Endothelial cell of umbilical vein (primary cell): ENCODE measurements around the gene LOXHD1. TPM values are rescaled to one million over a fixed set of nuclear protein-coding genes. Genes with fewer than 3 reads are reported as not detected.

Experiments
- BruUV-seq: library from RNA; stranded (reverse); fragments of 400-500 nt; replicated peaks from 2 replicates; lab custom pipeline; 2021; lab: Mats Ljungman, UMichigan
- CTCF ChIA-PET: fragments of 300-600, 350-600 bp; sonication (Branson Sonifier 250); formaldehyde crosslinking; loops from one replicate; lab custom pipeline; 2021; ENCODE audit warnings: antibody characterized with exemption, inconsistent platforms; lab: Charles Lee
- POLR2A ChIA-PET: fragments of 300-600, 350-600 bp; sonication (Branson Sonifier 250); formaldehyde crosslinking; loops from one replicate; lab custom pipeline; 2021; ENCODE audit warnings: antibody characterized with exemption, inconsistent platforms; lab: Charles Lee
- DNase-seq: peaks from one replicate; pipeline ENCODE4 v3.0.0-alpha.2; 2011; ENCODE audit warnings: low read depth, low spot score
- FAIRE-seq: peaks from 2 replicates; lab custom pipeline; 2011; peaks lifted over from hg19 to GRCh38; lab: Jason Lieb, UNC
- H2AFZ ChIP-seq: 2 replicates; pipeline ENCODE4 v1.6.0; 2012; ENCODE audit warnings: low read depth, low read length, control low read depth, inconsistent platforms
- H3K27ac ChIP-seq: 2 replicates; pipeline ENCODE4 v1.5.1; 2011; ENCODE audit warnings: low read depth, mild to moderate bottlenecking, control low read depth, low read length, moderate library complexity; ENCODE audit not compliant: insufficient read depth
- H3K27me3 ChIP-seq, 2 experiments: 2 replicates each; pipeline versions ENCODE4 v1.6.0 to v1.6.1; 2011; ENCODE audit warnings: low read length in 2 of 2, mixed read lengths in 1 of 2; ENCODE audit not compliant: control insufficient read depth in 2 of 2, insufficient read depth in 2 of 2
- H3K36me3 ChIP-seq, 2 experiments: 2 replicates in 1 of 2; 3 replicates in 1 of 2; pipeline ENCODE4 v1.5.1; 2011; ENCODE audit warnings: low read length in 2 of 2, mild to moderate bottlenecking in 1 of 2, moderate library complexity in 1 of 2; ENCODE audit not compliant: control insufficient read depth in 2 of 2, insufficient read depth in 2 of 2; ENCODE audit errors: extremely low read depth in 1 of 2
- H3K4me1 ChIP-seq: 3 replicates; pipeline ENCODE4 v1.5.1; 2011; ENCODE audit warnings: mild to moderate bottlenecking, low read length; ENCODE audit not compliant: control insufficient read depth, insufficient read depth; ENCODE audit errors: extremely low read depth
- H3K4me2 ChIP-seq: 2 replicates; pipeline ENCODE4 v1.6.1; 2011; ENCODE audit warnings: low read length, control low read depth, mixed read lengths; ENCODE audit not compliant: insufficient read depth
- H3K4me3 ChIP-seq, 3 experiments: fragments of 200-600 bp in 1 of 3; sonication (generic), shearing (Covaris generic) in 1 of 3; replicated peaks in 1 of 3; 2 replicates each; pipeline ENCODE4 v1.5.1; 2011 to 2016; ENCODE audit warnings: control low read depth in 3 of 3, low read length in 3 of 3, mild to moderate bottlenecking in 2 of 3, inconsistent platforms in 1 of 3, low read depth in 1 of 3, moderate library complexity in 1 of 3; ENCODE audit not compliant: insufficient read depth in 1 of 3
- H3K79me2 ChIP-seq: 2 replicates; pipeline ENCODE4 v1.6.0; 2012; ENCODE audit warnings: low read length, inconsistent platforms; ENCODE audit not compliant: control insufficient read depth, insufficient read depth
- H3K9ac ChIP-seq: replicated peaks from 2 replicates; pipeline ENCODE3; 2011; ENCODE audit warnings: low read length, control low read depth; ENCODE audit not compliant: insufficient read depth; ENCODE audit errors: extremely low read depth
- H3K9me1 ChIP-seq: replicated peaks from 3 replicates; pipeline ENCODE4 v1.6.0; 2011; ENCODE audit warnings: mild to moderate bottlenecking, low read length; ENCODE audit not compliant: control insufficient read depth, insufficient read depth; ENCODE audit errors: extremely low read depth
- H3K9me3 ChIP-seq: replicated peaks from 2 replicates; pipeline ENCODE4 v1.5.1; 2012; ENCODE audit warnings: low read length, inconsistent platforms; ENCODE audit not compliant: control insufficient read depth, insufficient read depth
- H4K20me1 ChIP-seq: replicated peaks from 2 replicates; pipeline ENCODE3; 2011; ENCODE audit warnings: mild to moderate bottlenecking, low read length; ENCODE audit not compliant: control insufficient read depth, insufficient read depth; ENCODE audit errors: extremely low read depth
- EZH2 ChIP-seq: IDR thresholded peaks from 2 replicates; pipeline ENCODE4 v1.6.1; 2012; ENCODE audit warnings: borderline replicate concordance, low read depth, mild to moderate bottlenecking, moderate library complexity, low read length, inconsistent platforms; ENCODE audit not compliant: severe bottlenecking
- FOS ChIP-seq: IDR thresholded peaks from 2 replicates; pipeline ENCODE4 v1.6.1; 2011; ENCODE audit warnings: mild to moderate bottlenecking, low read length, moderate library complexity, borderline replicate concordance; ENCODE audit not compliant: insufficient read depth
- GATA2 ChIP-seq: IDR thresholded peaks from 2 replicates; pipeline ENCODE4 v1.7.0; 2011; ENCODE audit warnings: low read depth, mild to moderate bottlenecking, moderate library complexity, mixed read lengths, low read length; ENCODE audit not compliant: insufficient read length, insufficient read depth
- JUN ChIP-seq: IDR thresholded peaks from 2 replicates; pipeline ENCODE4 v1.6.1; 2011; ENCODE audit warnings: borderline replicate concordance, low read depth; ENCODE audit not compliant: insufficient read length, insufficient read depth
- MAX ChIP-seq: IDR thresholded peaks from 2 replicates; pipeline ENCODE4 v1.6.1; 2011; ENCODE audit not compliant: insufficient read depth, insufficient read length
- MYC ChIP-seq: IDR thresholded peaks from one replicate; pipeline ENCODE4 v1.6.1; 2011; ENCODE audit warnings: mild to moderate bottlenecking, low read depth, low read length
- POLR2A ChIP-seq: IDR thresholded peaks from 2 replicates; pipeline ENCODE4 v1.6.1; 2012; ENCODE audit warnings: low read depth, mild to moderate bottlenecking, control low read depth, low read length
- POLR2AphosphoS5 ChIP-seq: IDR thresholded peaks from 2 replicates; pipeline ENCODE4 v1.6.1; 2012; ENCODE audit warnings: low read depth, mild to moderate bottlenecking, control low read depth, low read length, moderate library complexity; ENCODE audit not compliant: insufficient read depth
- dilution Hi-C: fragments of 300-500 bp; cut with MboI; formaldehyde crosslinking; loops from one replicate; pipeline ENCODE4 v1.15.0; 2019; ENCODE audit warnings: low sequenced_read_pairs; ENCODE audit not compliant: extremely low pct_ligation_motif_present
- intact Hi-C: fragments of 100-400 bp; cut with micrococcal nuclease; formaldehyde crosslinking; loops from one replicate; pipeline ENCODE4 v1.10.0; 2022
- polyA plus RNA-seq, 4 experiments: library from polyadenylated mRNA; depleted of rRNA in 3 of 4; stranded (reverse) in 3 of 4; unstranded in 1 of 4; fragments of >200 nt; gene quantifications; 2 replicates each; pipeline versions ENCODE4 v1.2.1 to v1.2.3, GENCODE V29; 2011 to 2012; ENCODE audit warnings: missing spikeins in 1 of 4
- total RNA-seq: library from RNA; stranded (reverse); gene quantifications from 2 replicates; pipeline ENCODE4 v1.2.3, GENCODE V29; 2021
- TF ChIP-seq, protein P1 (sequence below), 2 donors: IDR thresholded peaks; 1 replicate in 1 of 2; 2 replicates in 1 of 2; pipeline ENCODE4 v1.5.1; 2011; ENCODE audit warnings: low read length in 2 of 2, mild to moderate bottlenecking in 2 of 2, moderate library complexity in 2 of 2, control low read depth in 1 of 2, inconsistent platforms in 1 of 2, low read depth in 1 of 2; ENCODE audit not compliant: insufficient read depth in 1 of 2; ENCODE audit errors: extremely low read depth in 1 of 2

LOXHD1 gene
- total and polyA plus RNA-seq, 2 donors (not counting 3 experiments of a cell fraction or from before 2014, with no cell fraction given) = not detected

GRCh38 chr18:46704816-46705215, 47.8 kb upstream of the LOXHD1 start:
- H3K79me2 ChIP-seq = no peaks in the 10 kb centered on the region
- POLR2A ChIA-PET = no interaction called here
- CTCF ChIA-PET = no interaction called here
- H3K27me3 ChIP-seq = peaks cover 0 to 5% of the 10 kb centered on the region in 2 experiments
- FAIRE-seq (no peak), DNase-seq (no peak)
- H3K36me3 ChIP-seq = no peaks in the 10 kb centered on the region
- no peak overlapping the region for H3K4me3 ChIP-seq
- H3K27ac ChIP-seq = no peak overlapping the region
- no peak overlapping the region for H3K4me2 ChIP-seq
- no peaks in the 10 kb centered on the region for H3K9me1 ChIP-seq
- TF ChIP-seq JUN = no peak
- TF ChIP-seq GATA2 = no peak
- no peak for TF ChIP-seq MYC
- TF ChIP-seq MAX = no peak
- TF ChIP-seq, protein P1, sequence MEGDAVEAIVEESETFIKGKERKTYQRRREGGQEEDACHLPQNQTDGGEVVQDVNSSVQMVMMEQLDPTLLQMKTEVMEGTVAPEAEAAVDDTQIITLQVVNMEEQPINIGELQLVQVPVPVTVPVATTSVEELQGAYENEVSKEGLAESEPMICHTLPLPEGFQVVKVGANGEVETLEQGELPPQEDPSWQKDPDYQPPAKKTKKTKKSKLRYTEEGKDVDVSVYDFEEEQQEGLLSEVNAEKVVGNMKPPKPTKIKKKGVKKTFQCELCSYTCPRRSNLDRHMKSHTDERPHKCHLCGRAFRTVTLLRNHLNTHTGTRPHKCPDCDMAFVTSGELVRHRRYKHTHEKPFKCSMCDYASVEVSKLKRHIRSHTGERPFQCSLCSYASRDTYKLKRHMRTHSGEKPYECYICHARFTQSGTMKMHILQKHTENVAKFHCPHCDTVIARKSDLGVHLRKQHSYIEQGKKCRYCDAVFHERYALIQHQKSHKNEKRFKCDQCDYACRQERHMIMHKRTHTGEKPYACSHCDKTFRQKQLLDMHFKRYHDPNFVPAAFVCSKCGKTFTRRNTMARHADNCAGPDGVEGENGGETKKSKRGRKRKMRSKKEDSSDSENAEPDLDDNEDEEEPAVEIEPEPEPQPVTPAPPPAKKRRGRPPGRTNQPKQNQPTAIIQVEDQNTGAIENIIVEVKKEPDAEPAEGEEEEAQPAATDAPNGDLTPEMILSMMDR (IDR thresholded peaks at IDR 0.05; ENCODE audit: extremely low read depth in 1 of 2, insufficient read depth in 1 of 2, low read depth in 1 of 2, low read length in 2 of 2) = no peak
- no peak for TF ChIP-seq POLR2AphosphoS5
- TF ChIP-seq FOS = no peak
- TF ChIP-seq EZH2 = no peak
- TF ChIP-seq POLR2A = no peak
- H3K9me3 ChIP-seq = no peaks in the 10 kb centered on the region
- dilution Hi-C loops = no loop called here
- no peaks in the 10 kb centered on the region for H3K4me1 ChIP-seq
- no peaks in the 10 kb centered on the region for H4K20me1 ChIP-seq
- intact Hi-C loops = no loop called here
- H3K9ac ChIP-seq = no peak overlapping the region
- no peak overlapping the region for H2AFZ ChIP-seq
- no TSS peak for BruUV-seq
